Islet precursor cell (in vitro differentiated cells): ENCODE measurements around the gene METTL23.
"Not testable (repeated sequence)": the region's sequence is repeated elsewhere in the genome, so short reads cannot be mapped to it uniquely, and the experiment has no call there.

ENCODE experiments used
- DNase-seq: peaks from one replicate; pipeline ENCODE4 v3.0.0-alpha.2; 2018

METTL23 gene

DNA sequence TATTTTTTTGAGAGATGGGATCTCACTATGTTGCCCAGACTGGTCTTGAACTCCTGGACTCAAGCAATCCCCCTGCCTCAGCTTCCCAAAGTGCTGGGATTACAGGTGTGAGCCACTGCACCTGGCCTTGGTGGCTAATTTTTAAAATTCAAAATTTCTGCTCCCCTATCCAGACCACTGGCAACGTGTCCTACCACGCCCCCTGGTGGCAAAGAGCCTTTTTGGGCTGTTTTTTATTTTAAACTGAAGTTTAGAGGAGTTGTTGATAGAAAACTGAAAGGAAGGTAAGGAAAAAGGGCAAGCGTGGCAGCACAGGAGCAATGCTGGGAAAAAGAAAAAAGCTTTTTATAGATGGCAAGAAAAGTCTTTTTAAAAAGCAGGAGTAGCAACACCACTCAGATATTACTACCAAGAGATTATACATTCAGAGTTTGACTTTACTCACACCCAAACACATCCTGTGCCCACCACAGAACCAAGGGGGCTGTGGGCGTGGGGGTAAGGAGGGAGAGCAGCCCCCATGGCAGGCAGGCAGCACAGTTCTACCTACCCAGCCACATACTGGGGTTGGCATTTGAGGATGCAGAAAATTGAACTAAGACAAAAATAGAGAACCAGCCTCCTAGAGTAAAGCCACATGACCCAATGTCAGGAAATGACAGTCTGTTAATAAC lies 11.7 kb upstream of the METTL23 start:
- DNase-seq = peak; percentile 77

DNA sequence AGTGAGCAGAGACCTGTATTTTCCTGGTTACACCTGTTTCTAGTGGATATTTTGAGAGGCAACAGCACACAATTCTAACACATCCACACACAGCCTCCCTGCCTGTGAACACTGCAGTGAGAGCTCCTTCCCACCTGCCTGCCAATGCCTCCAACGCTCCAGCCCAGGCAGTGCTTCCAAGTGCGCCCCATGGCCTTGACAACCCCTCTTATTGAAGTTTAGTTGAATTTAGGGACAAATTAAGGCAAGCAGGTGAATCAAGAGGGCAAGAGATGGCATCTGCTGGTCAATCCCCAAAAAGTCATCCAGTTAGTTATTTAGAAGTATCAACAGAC lies 11.2 kb upstream of the METTL23 start:
- no peak for DNase-seq

DNA sequence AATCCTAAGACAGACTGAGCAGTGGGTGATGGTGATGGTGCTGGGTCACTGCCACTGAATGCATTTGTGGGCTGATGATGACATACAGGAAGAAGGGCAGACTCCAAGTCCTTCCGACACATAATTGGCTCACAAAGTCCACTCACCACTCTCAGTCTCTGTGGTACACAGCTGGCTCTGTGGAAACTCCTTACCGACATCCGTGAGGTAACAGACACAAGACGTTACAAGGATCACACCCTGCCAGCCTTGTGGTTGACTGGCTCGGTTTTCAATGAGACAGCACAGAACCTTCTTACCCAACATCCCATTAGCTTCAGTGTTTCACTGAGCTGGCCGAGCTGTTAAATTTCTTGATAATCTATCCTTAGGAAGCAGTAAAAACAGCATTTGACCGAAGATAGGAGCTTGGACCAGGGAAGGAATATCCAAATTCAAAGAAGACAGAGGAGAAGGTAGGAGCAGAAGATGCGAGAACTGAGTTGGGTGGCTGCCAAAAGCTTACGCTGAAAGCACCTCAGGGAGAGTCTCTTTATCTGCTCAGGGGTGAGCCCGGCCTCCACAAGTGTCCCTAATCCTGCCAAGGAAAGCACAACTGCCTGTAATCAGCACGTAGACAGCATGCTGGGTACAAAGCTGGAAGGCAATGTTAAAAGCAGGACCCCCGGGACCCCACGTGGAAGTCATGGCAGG lies 10.3 kb upstream of the METTL23 start:
- peak; percentile 73 for DNase-seq

DNA sequence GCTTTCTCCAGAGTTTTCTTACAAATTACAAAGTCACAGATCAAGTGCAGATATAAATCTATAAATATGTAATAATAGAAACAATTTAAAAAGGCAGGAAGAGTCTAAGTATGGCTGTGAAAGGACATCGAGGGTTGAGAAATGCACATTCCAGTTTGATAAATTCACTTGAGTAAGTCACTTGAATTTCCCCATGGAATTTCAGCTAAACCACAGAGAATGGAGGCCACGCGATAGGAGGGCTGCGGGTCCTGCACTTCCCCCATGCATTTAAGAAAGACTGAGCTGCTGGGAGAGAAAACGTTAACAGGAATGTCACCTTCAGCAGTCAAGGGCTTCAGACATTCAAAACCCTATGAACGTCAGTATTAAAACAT lies 9.8 kb upstream of the METTL23 start:
- DNase-seq = no peak

DNA sequence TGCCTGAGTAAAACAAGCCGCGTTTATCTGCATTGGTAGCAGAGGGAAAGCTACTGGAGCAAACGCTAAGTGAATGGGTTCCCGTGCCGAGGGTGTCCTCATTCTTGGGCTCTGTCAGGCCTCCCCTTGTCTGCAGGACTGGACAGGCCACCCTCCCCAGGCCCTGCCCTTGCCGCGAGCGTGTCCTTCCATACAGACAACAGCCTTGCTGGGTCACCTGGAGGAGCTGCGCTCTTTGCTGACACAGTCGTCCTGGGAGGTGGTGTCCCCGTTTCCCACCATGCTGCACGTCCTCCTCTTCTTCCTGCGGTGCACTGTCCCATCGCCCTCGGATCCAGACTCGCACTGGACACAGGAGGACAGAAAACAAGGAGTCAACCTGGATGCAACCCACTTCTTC lies 8.1 kb upstream of the METTL23 start:
- no peak for DNase-seq

DNA sequence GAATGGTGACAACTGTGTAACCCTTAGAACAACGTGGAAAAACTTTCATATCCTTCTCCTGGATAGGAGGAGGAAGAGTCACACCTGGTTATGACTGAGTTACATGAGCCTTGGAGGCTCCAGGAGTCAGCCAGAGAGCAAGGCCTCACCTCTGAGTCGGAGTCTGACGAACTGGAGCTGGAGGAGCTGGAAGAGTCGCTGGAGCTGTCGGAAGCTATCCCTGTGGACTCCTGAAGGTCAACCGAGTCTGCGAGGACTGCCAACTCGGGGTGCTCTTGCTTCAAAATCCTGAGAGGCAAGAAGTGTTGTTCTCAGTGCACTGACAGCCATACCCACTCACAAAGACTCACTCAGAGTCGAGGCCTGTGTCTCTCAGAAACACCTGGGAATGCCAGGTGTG lies 6.4 kb upstream of the METTL23 start:
- no peak for DNase-seq

DNA sequence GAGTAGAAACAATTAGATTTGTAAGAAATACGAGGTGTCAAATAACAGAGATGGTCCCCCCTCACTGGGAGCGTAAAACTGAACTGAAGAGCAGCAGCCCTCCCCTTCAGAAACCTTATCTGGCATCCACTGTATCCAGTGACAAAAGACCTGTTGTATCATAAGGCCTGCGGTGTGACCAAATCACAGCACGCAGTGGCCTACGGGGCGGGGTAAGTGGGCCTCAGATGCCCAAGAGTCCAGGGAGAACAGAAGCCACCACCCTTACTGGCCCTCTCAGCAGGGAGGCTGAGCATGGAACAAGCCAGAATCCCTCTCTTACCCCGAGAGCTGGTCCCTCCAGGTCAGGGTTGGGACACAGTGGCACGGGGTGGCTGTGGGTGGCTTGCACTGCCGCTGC lies 5.7 kb upstream of the METTL23 start:
- DNase-seq = no peak

DNA sequence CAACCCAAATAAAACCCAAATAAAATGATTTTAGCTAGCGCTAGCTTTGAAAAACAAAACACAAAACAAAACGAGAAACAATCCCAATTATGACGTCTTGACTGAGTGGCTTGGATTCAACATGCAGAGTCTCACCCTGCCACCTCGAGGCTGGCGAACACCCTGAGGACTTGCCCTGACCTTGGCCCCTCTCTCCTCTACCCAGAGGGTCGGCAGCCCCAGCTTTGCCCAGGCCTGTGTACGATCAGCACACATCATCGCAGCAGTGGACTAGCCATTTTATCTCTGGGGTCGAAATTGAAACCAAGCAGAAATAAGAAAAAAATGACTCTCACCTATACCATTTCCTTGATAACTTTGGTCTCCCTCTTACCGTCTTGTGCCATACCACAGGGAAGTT lies 5.2 kb upstream of the METTL23 start:
- DNase-seq = no peak

DNA sequence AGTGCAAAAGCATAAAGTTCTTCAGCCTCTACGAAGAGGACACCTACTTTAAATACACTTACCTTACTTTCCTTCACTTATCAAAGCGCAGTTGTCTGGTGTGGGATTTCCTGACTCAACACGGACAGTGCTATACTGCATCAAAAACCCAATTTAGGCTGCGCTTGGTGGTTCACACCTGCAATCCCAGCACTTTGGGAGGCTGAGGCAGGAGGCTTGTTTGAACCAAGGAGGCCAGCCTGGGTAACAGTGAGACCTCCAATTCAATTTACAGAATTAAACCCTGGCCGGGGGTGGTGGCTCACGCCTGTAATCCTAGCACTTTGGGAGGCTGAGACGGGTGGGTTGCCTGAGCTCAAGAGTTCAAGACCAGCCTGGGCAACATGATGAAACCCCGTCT lies 4.4 kb upstream of the METTL23 start:
- no peak for DNase-seq

DNA sequence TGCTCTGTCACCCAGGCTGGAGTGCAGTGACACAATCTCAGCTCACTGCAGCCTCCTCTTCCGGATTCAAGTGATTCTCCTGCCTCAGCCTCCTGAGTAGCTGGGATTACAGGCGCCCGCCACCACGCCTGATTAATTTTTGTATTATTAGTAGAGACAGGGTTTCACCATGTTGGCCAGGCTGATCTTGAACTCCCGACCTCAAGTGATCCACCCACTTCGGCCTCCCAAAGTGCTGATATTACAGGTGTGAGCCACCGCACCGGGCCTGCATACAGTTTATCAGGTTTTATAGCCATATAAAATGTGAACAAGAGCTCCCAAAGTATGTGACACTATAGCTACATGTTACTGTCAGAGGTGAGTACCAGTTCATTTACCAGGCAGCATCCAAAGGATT lies 3.7 kb upstream of the METTL23 start:
- DNase-seq = not testable (repeated sequence)

DNA sequence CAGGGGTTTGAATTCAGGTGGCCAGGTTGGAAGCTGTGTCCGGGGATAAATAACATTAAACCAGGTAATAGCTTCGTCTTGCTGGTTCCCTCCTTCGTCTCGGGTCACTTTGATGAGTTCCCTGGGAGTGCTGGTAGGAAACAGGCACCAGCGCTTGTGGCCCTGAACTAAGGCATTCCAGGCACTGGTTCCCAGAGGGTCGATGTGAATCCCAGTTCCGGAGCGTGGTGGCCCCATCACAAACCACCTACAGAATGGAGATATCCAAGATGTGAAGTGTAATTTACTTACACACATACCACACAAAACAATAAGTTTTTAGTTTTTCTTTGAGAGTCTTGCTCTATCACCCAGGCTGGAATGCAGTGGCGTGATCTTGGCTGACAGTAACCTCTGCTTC lies 2.8 kb upstream of the METTL23 start:
- DNase-seq = no peak

DNA sequence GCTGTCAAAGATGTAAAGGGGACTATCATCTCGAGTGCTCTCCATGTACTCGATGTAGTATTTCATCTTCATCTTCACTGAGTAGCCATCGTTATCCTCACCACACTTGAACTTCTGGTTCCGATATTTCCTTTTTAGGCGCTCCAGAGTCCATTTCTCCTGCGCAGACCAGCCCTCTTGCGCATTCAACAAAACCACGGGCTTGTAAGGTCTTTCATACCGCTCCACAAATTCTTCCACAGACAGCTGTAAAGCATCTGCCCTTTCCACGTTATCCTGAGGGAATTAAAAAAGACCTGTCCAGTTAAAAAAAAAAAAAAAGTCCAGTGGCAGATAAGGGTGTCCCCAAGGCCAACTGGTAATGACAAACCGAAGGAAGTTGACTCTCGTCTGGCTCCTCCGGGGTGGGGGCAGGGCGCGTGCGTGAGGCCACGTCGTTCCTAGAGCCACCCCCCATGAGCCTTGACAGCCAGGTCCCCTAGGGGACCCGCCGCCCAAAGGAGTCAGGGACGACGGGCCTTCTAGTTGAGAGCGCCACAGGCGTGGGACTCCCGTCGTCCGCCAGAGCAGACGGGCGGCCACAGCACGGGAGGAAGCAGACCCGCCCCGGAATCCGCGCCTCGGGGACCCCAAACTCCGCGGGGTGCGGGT lies 934 bp upstream of the METTL23 start:
- DNase-seq = peak; percentile 76

DNA sequence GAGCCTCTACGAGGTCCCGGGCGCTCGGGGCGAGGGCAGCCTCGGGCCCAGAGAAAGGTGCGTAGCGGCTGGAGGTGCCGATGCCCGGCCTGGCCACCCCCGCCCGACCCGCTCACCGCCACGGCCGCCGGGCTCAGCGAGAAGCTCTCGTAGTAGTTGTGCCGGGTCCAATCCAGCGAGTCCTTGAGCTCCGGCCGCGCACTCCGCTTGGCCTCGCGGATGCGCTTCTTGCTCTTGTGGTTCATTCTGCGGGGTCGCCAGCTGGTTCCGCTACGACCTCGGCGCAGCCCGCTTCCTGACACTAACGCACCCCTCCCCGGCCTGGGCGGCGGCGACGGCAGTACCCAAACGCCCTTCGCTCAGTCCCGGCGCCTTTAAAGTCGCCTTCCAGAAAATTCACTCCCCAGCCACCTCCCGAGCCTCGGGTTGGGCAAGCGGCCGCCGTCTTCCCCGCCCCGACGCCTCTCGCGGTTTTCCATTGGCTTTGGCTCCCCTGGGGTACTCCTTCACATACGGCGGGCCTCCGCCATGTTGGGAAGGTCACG lies 336 bp upstream of the METTL23 start, which contains the start of gene JMJD6:
JMJD6 (minus strand) TSS at position 376 of the 545 bp plus-strand sequence; CDS start at position 245, 131 bp downstream.
- peak; percentile 99 for DNase-seq

DNA sequence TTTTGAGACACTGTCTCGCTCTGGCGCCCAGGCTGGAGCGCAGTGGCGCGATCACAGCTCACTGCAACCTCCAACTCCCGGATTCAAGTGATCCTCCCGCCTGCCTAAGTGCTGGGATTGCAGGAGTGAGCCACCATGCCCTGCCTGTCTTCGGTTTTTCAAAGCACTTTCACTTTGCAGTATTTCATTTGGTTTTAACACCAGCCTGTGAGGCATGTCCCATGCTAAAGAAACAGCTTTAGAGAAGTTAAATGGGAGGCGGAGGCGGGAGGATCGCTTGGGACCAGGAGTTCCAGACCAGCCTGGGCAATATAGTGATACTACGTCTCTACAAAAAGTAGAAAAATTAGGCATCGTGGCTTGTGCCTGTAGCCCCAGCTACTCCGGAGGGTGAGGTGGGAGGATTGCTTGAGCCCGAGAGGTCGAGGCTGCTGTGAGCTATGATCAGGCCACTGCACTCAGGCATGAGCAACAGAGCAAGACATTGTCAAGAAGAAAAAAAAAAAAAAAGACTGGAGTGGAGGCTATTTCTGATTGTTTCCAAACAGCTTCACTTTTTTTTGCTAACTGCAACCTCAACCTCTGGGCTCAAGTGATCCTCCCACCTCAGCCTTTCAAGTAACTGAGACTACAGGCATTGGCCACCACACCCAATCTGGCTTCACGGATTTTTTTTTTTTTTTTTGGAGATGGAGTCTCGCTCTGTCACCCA lies 1.3 kb downstream of the METTL23 start:
- DNase-seq = no peak

DNA sequence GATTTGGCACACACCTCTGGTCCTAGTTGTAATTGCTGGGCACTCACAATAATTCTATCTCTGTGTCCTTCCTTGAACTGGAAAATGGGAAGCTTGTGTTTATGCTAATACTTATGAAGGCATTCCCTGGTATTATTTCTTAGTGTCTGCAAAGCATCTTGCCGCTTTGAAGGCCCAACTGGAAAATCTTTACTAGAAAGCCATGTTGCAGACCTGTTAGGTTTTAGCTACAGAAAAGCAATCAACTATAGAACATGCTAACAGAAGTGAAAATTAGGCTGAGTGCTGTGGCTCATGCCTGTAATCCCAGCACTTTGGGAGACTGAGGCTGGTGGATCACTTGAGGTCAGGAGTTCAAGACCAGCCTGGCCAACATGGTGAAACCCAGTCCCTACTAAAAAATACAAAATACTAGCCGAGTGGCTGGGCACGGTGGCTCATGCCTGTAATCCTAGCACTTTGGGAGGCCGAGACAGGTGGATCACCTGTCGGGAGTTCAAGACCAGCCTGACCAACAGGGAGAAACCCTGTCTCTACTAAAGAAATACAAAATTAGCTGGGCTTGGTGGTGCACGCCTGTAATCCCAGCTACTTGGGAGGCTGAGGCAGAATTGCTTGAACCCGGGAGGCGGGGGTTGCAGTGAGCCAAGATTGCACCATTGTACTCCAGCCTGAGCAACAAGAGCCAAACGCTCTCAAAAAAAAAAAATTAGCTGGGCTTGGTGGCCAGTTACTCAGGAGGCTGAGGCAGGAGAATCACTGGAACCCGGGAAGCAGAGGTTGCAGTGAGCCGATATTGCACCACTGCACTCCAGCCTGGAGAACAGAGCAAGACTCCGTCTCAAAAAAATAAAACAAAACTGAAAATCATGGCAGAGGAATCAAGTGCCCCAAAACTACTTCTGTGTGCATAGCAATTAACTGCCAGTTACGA lies 5.4 kb downstream of the METTL23 start:
- not testable (repeated sequence) for DNase-seq

DNA sequence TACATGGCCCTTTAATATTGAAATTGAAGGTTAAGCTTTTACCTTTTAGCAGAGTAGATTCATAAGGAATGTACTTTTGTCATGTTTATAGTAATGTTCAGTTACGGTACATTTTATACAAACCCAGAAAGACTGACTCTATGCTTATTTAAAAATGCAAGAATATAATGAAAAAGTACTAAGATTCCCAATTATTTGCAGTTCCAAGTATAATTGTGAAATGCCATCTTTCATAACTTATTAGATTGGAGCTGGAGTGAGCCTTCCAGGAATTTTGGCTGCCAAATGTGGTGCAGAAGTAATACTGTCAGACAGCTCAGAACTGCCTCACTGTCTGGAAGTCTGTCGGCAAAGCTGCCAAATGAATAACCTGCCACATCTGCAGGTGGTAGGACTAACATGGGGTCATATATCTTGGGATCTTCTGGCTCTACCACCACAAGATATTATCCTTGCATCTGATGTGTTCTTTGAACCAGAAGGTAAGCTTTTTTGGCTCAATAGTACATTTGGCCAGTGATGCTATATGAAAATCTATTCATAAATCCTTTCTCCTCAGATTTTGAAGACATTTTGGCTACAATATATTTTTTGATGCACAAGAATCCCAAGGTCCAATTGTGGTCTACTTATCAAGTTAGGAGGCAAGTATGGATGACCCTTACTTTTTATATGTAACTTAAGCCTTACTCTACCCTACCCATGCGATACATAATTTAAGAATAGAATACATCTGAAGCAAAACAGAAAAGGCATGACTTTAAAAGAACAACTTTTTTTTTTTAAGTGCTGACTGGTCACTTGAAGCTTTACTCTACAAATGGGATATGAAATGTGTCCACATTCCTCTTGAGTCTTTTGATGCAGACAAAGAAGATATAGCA lies 6.3 kb downstream of the METTL23 start:
- DNase-seq = no peak

DNA sequence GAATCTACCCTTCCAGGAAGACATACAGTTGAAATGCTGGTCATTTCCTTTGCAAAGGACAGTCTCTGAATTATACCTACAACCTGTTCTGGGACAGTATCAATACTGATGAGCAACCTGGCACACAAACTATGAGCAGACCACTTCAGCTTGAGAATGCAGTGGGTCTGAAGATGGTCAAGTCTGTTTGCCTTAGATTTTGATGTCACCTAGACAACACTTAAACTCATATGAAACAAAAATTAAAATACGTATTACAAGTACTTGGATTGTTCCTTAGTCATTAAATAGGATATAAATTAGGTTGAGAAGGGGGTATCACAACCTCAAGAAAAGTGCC lies 6.9 kb downstream of the METTL23 start:
- no peak for DNase-seq

DNA sequence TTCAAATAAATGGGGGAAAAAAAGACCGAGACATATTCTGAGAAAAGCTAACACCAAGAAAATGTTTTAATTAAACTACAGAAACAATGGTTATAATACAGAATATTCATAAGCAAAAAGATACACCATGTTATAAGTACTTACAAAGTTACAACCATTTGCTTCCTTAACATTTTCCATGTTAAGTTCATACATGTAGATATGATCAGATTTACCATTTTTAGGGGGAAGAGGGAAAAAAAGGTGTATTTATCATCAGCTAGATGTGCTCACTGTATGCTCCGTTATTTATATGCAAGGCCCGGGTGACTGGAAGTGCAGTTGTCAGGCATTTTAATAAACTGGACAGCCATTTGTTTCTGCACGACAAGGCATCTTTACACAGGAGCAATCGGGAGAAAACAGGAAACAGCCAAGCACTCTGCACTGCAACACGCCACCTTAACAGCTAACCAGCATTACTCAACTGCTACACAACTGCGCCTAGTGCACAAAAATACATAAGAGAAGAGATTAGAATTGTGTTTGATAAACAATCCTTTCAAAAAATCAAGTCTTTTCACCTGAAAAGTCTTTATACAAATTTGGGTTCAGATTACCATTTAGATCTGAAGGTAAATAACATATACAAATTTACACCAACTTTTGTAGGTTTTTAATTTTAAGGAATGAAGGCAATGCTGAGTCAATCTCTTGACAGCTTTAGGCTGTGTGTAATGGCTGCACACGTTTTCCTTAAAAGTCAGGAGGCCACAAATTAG lies 7.6 kb downstream of the METTL23 start:
- DNase-seq = no peak

DNA sequence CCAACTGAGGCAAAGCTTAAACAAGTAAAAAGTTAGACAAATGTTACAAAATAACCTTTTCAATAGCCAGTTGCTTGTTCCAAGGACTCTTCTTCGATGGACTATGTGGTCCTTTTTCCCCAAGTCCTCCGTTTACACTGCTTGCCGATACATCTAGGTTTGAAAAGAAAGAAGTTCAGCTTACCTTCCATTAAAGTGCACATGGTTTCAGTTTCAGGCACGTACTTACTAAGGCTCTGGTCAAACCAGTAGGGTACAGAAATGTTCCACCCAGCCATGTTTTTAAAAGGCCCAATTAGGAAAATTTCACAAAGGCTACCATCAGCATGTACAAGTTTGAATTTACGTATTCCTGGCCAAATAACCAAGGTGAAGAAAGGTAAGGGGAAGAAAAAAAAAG lies 8.4 kb downstream of the METTL23 start:
- DNase-seq = no peak

DNA sequence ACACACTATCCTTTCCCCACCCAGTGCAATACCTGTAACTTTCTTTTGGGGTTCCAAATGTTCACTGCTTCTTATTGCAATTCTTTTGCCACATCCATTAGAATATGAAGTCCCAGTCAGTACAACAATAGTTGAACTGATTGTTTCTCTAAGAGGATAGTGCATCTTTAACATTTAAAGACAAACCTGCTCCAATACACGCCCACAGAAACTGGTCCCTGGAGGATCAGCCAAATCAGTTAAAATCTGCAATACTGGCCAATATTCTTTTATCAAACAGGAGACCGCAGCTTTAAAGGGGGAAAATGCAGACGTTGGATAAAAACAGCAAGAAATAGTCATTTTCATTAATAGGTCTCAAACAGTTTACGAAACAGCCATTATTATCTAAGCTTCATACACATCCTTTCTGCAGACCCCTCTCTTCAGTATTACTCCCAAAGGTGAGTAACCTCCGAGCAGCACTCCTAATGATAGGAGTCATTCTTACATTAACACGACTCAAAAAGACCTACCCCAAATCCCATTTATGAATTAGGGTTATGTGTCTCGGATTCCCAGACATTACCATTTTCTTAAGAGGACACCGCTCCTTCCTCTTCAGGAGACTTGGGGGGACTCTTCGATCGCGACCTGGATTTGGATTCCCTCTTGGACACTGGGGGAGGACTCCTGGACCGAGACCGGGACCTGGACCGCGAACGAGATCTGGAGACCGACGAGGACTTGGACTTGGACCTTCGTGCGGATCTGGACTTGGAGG lies 9.1 kb downstream of the METTL23 start:
- no peak for DNase-seq
